Adrenal gland (tissue), 5 donors: Measurements from ENCODE around the gene ACOT4.
"Not testable (repeated sequence)": the region's sequence is repeated elsewhere in the genome, so short reads cannot be mapped to it uniquely, and the experiment has no call there.

ENCODE experiments used
- CTCF ChIP-seq, 6 experiments: fragments of 450-650 bp in 4 of 6; fragments of 200-600 bp in 2 of 6; sonication (generic) in 1 of 6; IDR thresholded peaks; 1 replicate in 5 of 6; 2 replicates in 1 of 6; pipeline versions ENCODE4 v1.5.1 to v1.8.0; 2016 to 2021; ENCODE audit warnings: antibody characterized with exemption in 6 of 6, mild to moderate bottlenecking in 2 of 6, moderate library complexity in 1 of 6
- POLR2A ChIP-seq, 2 donors: fragments of 450-650 bp; IDR thresholded peaks; one replicate each; pipeline ENCODE4 v1.6.1; 2017; ENCODE audit warnings: antibody characterized with exemption in 2 of 2, mild to moderate bottlenecking in 2 of 2, moderate library complexity in 1 of 2
- donor health status: DM: no; HTN: no; CAD: no.

- TF ChIP-seq CTCF, POLR2A (IDR thresholded peaks at IDR 0.05): not testable (repeated sequence)
These were observed 14.5 kb upstream of the ACOT4 start for GRCh38 chr14:73577214-73577613.
